Upper lobe of left lung (tissue), 4 donors: ENCODE results near the gene ARHGAP12.

Source experiments
- EP300 ChIP-seq, 4 donors: sonication (generic); formaldehyde crosslinking; IDR thresholded peaks; one replicate each; pipeline ENCODE4 v1.5.1; 2017; ENCODE audit warnings: antibody characterized with exemption in 4 of 4, control low read depth in 2 of 4
- POLR2A ChIP-seq, 4 donors: fragments of 450-650 bp; IDR thresholded peaks; one replicate each; pipeline ENCODE4 v1.5.1; 2016 to 2017; ENCODE audit warnings: antibody characterized with exemption in 4 of 4, mild to moderate bottlenecking in 2 of 4
- TF ChIP-seq, protein P1 (sequence below), 6 experiments: fragments of 450-650 bp in 4 of 6; fragments of 200-600 bp in 2 of 6; sonication (generic) in 2 of 6; IDR thresholded peaks; one replicate each; pipeline ENCODE4 v1.5.1; 2016 to 2019; ENCODE audit warnings: antibody characterized with exemption in 6 of 6

- TF ChIP-seq, protein P1, sequence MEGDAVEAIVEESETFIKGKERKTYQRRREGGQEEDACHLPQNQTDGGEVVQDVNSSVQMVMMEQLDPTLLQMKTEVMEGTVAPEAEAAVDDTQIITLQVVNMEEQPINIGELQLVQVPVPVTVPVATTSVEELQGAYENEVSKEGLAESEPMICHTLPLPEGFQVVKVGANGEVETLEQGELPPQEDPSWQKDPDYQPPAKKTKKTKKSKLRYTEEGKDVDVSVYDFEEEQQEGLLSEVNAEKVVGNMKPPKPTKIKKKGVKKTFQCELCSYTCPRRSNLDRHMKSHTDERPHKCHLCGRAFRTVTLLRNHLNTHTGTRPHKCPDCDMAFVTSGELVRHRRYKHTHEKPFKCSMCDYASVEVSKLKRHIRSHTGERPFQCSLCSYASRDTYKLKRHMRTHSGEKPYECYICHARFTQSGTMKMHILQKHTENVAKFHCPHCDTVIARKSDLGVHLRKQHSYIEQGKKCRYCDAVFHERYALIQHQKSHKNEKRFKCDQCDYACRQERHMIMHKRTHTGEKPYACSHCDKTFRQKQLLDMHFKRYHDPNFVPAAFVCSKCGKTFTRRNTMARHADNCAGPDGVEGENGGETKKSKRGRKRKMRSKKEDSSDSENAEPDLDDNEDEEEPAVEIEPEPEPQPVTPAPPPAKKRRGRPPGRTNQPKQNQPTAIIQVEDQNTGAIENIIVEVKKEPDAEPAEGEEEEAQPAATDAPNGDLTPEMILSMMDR (IDR thresholded peaks at IDR 0.05): no peak
- TF ChIP-seq EP300 (IDR thresholded peaks at IDR 0.05): no peak
- TF ChIP-seq POLR2A (IDR thresholded peaks at IDR 0.05): no peak
Observed at GRCh38 chr10:31875608-31876007, 53.0 kb downstream of the ARHGAP12 start.
